Measurements from ENCODE around the gene DDX21. TPM values are rescaled to one million over a fixed set of nuclear protein-coding genes. Genes with fewer than 3 reads are reported as not detected.
"Not testable (repeated sequence)": the region's sequence is repeated elsewhere in the genome, so short reads cannot be mapped to it uniquely, and the experiment has no call there.

The DDX21 gene
- total RNA-seq, 2 donors from 2014 or later: 21.4 to 30.0 TPM

DNA sequence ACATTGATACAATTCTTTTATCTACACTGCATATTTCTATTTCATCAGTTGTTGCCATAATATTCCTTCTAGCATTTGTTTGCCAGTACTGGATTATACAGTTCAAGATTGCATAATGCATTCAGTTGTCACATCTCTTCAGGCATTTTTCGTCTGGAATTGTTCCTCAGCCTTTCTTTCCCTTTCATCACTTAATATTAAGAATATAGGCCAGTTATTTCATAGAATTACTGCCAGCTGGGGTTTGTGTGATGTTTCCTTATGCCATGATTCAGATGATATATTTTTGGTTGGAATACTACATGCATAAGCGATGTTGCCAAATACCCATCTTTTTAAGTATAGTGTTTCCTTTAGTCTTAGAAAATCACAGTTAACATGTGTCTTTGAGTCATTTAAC is 53.4 kb downstream of the DDX21 start:
- Histone ChIP-seq H3K9me3 (no peaks in the 10 kb centered on the region), H3K36me3 (peaks cover 63% of the 10 kb centered on the region), H3K27ac (no peak overlapping the region), H3K4me1 (no peaks in the 10 kb centered on the region), H3K27me3 (no peaks in the 10 kb centered on the region), H3K4me3 (no peak overlapping the region)
- DNase-seq (ENCODE audit: low spot score): no peak
- TF ChIP-seq, protein P1, sequence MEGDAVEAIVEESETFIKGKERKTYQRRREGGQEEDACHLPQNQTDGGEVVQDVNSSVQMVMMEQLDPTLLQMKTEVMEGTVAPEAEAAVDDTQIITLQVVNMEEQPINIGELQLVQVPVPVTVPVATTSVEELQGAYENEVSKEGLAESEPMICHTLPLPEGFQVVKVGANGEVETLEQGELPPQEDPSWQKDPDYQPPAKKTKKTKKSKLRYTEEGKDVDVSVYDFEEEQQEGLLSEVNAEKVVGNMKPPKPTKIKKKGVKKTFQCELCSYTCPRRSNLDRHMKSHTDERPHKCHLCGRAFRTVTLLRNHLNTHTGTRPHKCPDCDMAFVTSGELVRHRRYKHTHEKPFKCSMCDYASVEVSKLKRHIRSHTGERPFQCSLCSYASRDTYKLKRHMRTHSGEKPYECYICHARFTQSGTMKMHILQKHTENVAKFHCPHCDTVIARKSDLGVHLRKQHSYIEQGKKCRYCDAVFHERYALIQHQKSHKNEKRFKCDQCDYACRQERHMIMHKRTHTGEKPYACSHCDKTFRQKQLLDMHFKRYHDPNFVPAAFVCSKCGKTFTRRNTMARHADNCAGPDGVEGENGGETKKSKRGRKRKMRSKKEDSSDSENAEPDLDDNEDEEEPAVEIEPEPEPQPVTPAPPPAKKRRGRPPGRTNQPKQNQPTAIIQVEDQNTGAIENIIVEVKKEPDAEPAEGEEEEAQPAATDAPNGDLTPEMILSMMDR (IDR thresholded peaks at IDR 0.05): no peak

- no peak overlapping the region for H3K4me3 ChIP-seq
- H3K4me1 ChIP-seq: no peaks in the 10 kb centered on the region
- TF ChIP-seq, protein P1 (IDR thresholded peaks at IDR 0.05): no peak
- H3K27ac ChIP-seq: no peak overlapping the region
- H3K36me3 ChIP-seq: peaks cover 67% of the 10 kb centered on the region
- H3K9me3 ChIP-seq: no peaks in the 10 kb centered on the region
- DNase-seq (ENCODE audit: low spot score): no peak
- no peaks in the 10 kb centered on the region for H3K27me3 ChIP-seq
Measured at GRCh38 chr10:69010151-69010640, 54.2 kb downstream of the DDX21 start.

DNA sequence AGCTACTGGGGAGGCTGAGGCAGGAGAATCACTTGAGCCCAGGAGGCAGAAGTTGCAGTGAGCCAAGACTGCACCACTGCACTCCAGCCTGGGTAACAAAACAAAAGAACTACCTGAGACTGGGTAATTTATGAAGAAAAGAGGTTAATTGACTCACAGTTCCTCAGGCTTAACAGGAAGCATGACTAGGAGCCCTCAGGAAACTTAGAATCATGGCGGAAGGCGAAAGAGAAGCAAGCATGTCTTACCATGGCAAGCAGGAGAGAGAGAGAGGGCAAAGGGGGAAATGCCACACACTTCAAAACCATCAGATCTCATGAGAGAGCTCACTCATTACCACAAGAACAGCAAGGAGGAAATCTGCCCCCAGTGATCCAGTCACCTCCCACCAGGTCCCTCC is 56.8 kb downstream of the DDX21 start:
- peaks cover 69% of the 10 kb centered on the region for H3K36me3 ChIP-seq
- not testable (repeated sequence) for H3K27ac ChIP-seq; H3K4me1 ChIP-seq; H3K4me3 ChIP-seq; H3K9me3 ChIP-seq; DNase-seq (ENCODE audit: low spot score); H3K27me3 ChIP-seq

DNA sequence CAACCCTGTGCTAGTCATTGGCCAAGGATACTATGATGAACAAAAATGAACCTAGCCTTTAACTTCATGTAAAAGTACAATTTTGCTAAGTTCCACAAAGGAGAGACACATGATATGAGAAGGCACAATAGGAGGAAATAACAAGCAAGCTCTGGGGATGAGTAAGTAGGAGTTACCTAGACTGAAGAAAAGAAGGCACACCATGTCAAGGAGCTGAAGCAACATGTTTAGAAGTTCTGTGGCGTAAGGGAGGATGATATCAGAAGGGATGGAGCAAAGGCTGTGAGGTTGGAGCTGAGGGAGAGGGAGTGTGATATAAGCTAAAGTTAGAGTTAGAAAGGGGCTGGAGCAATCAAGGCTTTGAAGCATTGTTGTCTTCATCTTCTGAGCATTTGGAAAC is 58.2 kb downstream of the DDX21 start:
- TF ChIP-seq, protein P1 (IDR thresholded peaks at IDR 0.05): no peak
- H3K27ac ChIP-seq: no peak overlapping the region
- peaks cover 75% of the 10 kb centered on the region for H3K36me3 ChIP-seq
- no peaks in the 10 kb centered on the region for H3K9me3 ChIP-seq
- no peak for DNase-seq (ENCODE audit: low spot score)
- H3K4me1 ChIP-seq: no peaks in the 10 kb centered on the region
- H3K27me3 ChIP-seq: no peaks in the 10 kb centered on the region
- no peak overlapping the region for H3K4me3 ChIP-seq

- Histone ChIP-seq H3K36me3 (peaks cover 44% of the 10 kb centered on the region), H3K4me1 (no peaks in the 10 kb centered on the region), H3K27ac (no peak overlapping the region), H3K9me3 (no peaks in the 10 kb centered on the region), H3K4me3 (no peak overlapping the region), H3K27me3 (no peaks in the 10 kb centered on the region)
- TF ChIP-seq, protein P1 (IDR thresholded peaks at IDR 0.05): no peak
- no peak for DNase-seq (ENCODE audit: low spot score)
Measured at GRCh38 chr10:69018613-69019012, 62.6 kb downstream of the DDX21 start.

GRCh38 chr10:69022611-69023010 is 66.6 kb downstream of the DDX21 start:
- no peak for DNase-seq (ENCODE audit: low spot score)
- no peaks in the 10 kb centered on the region for H3K27me3 ChIP-seq

More at GRCh38 chr10:69022611-69023010, 66.6 kb downstream of the DDX21 start:
- Histone ChIP-seq H3K36me3 (peaks cover 6% of the 10 kb centered on the region), H3K27ac (no peak overlapping the region), H3K9me3 (no peaks in the 10 kb centered on the region), H3K4me3 (no peak overlapping the region), H3K4me1 (no peaks in the 10 kb centered on the region)
- TF ChIP-seq, protein P1 (IDR thresholded peaks at IDR 0.05): no peak

Measured in right atrium auricular region (tissue), 2 donors.